GM19043 (cell line): ENCODE results near the gene IL13RA2.

Source experiments
- ATAC-seq: cut with Tn5 transposase; IDR thresholded peaks from one replicate; pipeline ENCODE4 v1.9.1; 2021; ENCODE audit warnings: low read depth; ENCODE audit not compliant: unreplicated experiment

The IL13RA2 gene

GRCh38 chrX:114999906-115000305, 17.5 kb downstream of the IL13RA2 start:
- no peak for ATAC-seq

DNA sequence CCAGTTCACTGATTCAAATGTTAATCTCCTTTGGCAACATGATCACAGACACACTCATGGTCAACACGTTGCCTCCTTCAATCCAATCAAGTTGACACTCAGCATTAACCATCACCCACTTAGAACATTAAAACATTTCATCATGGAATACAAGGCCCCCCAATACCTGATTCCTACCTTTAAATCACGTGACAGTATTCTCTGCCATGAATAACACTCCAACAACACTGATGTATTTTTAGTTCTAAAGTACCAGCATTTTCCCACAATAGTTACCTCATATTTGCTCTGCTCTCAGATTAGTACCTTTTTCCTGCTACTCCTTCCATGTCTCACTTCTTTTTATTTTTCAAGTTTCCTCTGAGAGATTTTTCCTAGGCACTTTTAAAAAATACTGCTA, 19.6 kb downstream of the IL13RA2 start:
- no peak for ATAC-seq

GRCh38 chrX:114985967-114986592, 31.3 kb downstream of the IL13RA2 start:
- ATAC-seq, result no peak

DNA sequence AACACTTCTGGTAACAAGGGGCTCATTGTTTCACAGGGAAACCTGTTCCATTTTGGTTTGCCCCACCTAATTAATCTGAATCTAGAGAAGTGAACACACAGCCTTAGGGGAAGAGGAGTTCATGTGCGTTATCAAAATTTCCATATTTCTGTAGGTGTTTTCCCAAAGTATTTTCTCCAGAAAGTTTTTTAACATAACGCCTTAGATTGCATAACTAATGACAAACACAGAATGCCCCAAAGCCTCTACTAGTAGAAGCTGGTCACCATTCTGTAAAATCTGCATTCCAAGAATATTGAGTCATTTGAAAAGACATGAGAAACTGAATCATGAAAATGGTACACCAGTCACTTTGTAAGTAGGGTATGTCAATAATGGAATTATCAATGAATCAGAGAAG, 41.1 kb downstream of the IL13RA2 start:
- no peak for ATAC-seq

DNA sequence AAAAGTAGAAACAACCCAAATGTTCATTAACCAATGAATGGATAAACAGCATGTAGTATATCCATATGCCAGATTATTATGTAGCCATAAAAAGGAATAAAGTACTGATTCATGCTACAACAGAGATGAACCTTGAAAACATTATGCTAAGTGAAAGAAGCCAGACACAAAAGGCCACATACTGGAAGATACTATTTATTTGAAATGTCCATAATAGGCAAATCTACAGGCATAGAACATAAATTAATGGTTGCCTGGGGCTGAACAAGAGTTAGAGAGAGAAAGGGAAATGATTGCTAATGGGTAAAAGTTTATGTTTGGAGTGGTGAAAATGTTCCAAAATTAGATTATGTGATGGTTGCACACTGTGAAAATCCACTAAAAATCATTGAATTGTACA, 44.4 kb downstream of the IL13RA2 start:
- no peak for ATAC-seq

- ATAC-seq, result no peak
Measured at GRCh38 chrX:114970806-114971205, 46.6 kb downstream of the IL13RA2 start.

- ATAC-seq, result no peak
Measured at GRCh38 chrX:114964374-114964773, 53.0 kb downstream of the IL13RA2 start.

- ATAC-seq, result no peak
Measured at GRCh38 chrX:114962209-114962608, 55.2 kb downstream of the IL13RA2 start.

GRCh38 chrX:114959729-114960128, 57.7 kb downstream of the IL13RA2 start:
- ATAC-seq, result no peak
